GM19238 (cell line): Measurements from ENCODE around the gene BUB1B.
"Not testable (repeated sequence)": the region's sequence is repeated elsewhere in the genome, so short reads cannot be mapped to it uniquely, and the experiment has no call there.

ENCODE experiments used
- DNase-seq: peaks from one replicate; pipeline ENCODE4 v3.0.0; 2011; ENCODE audit warnings: low spot score; ENCODE audit not compliant: insufficient read length

BUB1B gene

GRCh38 chr15:40136470-40137302 is 24.2 kb upstream of the BUB1B start:
- no peak for DNase-seq

- DNase-seq: no peak
These were observed 23.3 kb upstream of the BUB1B start for GRCh38 chr15:40137303-40138200.

GRCh38 chr15:40138201-40138570 is 22.7 kb upstream of the BUB1B start:
- DNase-seq: not testable (repeated sequence)

GRCh38 chr15:40142428-40142827 is 18.4 kb upstream of the BUB1B start:
- no peak for DNase-seq

GRCh38 chr15:40146037-40146436 is 14.8 kb upstream of the BUB1B start:
- no peak for DNase-seq

- no peak for DNase-seq
These were observed 11.5 kb upstream of the BUB1B start for GRCh38 chr15:40149339-40149738.

- DNase-seq: no peak
These were observed 10.5 kb upstream of the BUB1B start for GRCh38 chr15:40150163-40150925.

GRCh38 chr15:40151499-40151898 is 9.4 kb upstream of the BUB1B start:
- no peak for DNase-seq

- DNase-seq: no peak
These were observed 8.9 kb upstream of the BUB1B start for GRCh38 chr15:40151991-40152390.

- not testable (repeated sequence) for DNase-seq
These were observed 6.0 kb upstream of the BUB1B start for GRCh38 chr15:40154821-40155220.

- DNase-seq: no peak
These were observed 5.5 kb upstream of the BUB1B start for GRCh38 chr15:40155270-40155910.

- no peak for DNase-seq
These were observed 3.0 kb upstream of the BUB1B start for GRCh38 chr15:40157778-40158447.

GRCh38 chr15:40160021-40160420 is 848 bp upstream of the BUB1B start:
- no peak for DNase-seq

- DNase-seq: no peak
These were observed 973 bp downstream of the BUB1B start for GRCh38 chr15:40161693-40162391.

- no peak for DNase-seq
These were observed 1.7 kb downstream of the BUB1B start for GRCh38 chr15:40162552-40162951.

- no peak for DNase-seq
These were observed 3.0 kb downstream of the BUB1B start for GRCh38 chr15:40163657-40164416.

GRCh38 chr15:40167374-40167773 is 6.5 kb downstream of the BUB1B start:
- DNase-seq: not testable (repeated sequence)

GRCh38 chr15:40175160-40175559 is 14.3 kb downstream of the BUB1B start:
- DNase-seq: no peak

- no peak for DNase-seq
These were observed 21.6 kb downstream of the BUB1B start for GRCh38 chr15:40182358-40183029.
